SHP77 (cell line): ENCODE results near the gene CNKSR3.

Source experiments
- DNase-seq, 2 experiments: peaks; one replicate each; lab custom pipeline; 2025; lab: John Stamatoyannopoulos, UW

CNKSR3 gene

DNA sequence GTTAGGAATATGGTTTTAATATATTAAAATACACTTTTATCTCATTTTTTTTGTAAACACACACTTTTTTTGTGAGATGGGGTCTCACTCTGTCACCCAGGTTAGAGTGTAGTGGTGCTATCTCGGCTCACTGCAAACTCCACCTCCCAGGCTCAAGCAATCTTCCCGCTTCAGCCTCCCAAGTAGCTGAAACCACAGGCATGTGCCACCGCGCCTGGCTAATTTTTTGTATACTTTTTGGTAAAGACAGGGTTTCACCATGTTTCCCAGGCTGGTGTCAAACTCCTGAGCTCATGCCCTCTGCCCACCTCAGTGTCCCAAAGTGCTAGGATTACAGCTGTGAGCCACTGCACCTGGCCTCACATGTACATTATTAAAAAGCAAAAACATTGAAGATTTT lies 164.7 kb downstream of the CNKSR3 start:
- no peak for DNase-seq

DNA sequence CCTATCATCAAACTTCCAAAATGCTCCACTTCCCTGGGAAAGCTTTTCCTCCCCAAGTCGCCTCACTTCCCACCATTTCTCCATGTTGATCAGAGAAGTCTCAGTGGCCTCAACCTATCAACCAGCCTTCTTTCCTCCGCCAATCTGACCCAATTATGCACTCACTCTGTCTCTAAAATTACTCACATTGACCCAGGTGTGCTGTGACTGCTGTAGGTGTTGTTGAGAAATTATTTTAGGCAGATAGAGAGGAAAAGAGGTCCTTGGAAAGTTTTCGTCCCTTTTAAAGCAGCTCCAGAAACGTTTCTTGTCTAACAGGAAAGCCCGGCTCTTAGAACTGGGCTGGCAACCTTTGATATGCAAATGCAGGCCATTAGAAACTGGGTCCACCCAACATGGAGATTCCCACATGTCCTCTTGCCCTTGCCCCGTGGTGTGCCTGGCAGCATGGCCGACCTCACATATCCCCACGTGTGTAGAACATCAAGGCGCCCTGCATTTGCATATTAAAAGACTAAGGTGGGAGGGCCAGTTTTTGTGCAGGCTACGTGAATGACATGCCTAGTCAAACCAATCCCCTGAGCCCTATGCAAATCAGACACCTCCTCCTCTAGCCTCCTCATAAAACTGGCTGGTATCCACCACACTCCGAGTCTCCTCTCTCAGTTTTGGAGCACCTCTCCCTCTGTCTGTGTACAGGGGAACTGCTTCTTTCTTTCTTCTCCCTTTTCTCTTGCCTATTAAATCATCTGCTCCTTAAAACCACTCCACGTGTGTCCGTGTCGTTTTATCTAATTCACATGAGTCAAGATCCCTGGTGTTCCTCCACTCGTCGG lies 166.8 kb downstream of the CNKSR3 start:
- no peak for DNase-seq

DNA sequence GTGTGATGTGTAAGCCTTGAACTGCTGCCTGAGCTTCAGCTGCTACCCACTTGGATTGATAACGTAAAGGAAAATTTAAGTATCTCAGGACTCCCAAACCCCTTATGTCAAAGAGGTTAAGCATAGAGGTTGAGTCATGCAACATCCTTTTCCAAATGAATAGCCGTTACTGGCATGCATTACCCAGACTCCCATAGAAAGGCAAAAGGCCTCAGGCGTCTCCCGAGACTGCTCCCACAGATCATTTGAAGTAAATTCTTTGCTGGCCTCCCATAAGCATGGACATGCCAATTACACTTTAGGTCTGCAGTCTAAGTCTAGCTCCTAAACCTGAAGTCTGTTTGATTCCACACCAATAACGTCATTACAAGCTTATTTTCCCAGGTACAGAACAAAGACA lies 168.6 kb downstream of the CNKSR3 start:
- DNase-seq = no peak

DNA sequence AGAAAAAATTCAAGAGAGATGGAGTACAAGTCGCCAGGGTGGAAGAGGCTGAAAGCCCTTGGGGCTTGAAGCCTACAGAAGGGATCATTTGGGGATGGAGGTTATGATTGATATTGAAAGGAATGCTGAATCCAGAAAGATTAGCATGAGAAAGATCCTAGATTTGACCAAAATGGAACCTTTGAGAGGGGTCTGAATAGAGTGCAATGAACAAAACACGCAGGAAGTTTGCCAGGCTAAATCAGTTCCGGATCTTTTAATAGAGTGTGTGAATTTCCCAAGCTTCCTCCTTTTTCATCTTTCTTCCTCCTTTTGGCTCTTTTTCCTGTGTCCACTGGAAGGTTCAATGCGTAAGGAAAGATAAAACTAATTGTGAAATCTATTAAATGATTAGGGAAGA lies 169.1 kb downstream of the CNKSR3 start:
- DNase-seq = no peak
